GM19397 (cell line): ENCODE results near the gene PLIN1.

ENCODE experiments used
- ATAC-seq: cut with Tn5 transposase; IDR thresholded peaks from one replicate; pipeline ENCODE4 v1.9.1; 2021; ENCODE audit warnings: mild to moderate bottlenecking, moderate library complexity; ENCODE audit not compliant: unreplicated experiment

PLIN1 gene

DNA sequence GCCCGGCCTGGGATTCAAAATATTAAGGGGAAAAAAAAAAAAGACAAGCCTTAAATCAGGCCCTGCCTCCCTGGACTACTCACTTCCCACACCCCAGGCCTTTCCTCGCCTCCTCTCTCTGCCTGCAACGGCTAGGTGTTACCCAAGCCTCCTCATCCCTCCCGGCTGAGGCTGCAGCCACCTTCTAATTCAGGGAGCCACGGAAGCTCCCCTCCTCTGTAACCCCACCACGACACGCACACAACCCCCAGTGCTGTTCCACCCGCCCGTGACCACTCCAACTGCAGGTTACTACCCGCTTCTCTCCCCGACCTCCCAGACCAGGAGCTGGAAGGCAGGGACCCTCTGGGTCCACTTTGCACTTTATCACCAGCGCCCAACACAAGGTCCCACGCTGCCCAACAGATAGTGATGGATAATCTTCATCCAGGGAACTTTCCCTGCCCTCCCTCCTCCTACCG is 24.8 kb downstream of the PLIN1 start:
- ATAC-seq, result no peak

GRCh38 chr15:89653578-89653977 is 25.6 kb downstream of the PLIN1 start:
- ATAC-seq, result no peak

GRCh38 chr15:89652666-89653065 is 26.5 kb downstream of the PLIN1 start:
- ATAC-seq, result no peak

- ATAC-seq, result no peak
Measured at GRCh38 chr15:89652131-89652530, 27.0 kb downstream of the PLIN1 start.

DNA sequence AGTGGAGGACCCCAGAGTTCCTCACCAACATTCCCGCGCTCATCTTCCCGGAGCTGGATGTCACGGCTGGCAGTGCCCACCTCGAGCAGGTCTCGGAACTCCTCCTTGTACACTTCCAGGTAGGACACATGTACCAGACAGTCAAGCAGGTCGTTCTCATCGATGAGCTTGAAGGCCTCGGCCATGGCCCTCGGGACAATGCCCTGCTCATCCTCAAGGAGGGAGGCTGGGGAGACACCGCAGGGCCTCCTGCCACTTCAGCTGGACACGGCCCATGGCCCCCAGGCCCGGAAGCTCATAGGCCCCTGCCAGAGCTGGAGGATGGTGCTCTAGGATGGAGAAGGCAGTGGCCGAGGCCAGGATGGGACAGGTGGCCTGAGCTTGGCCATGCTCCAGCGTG is 29.5 kb downstream of the PLIN1 start:
- ATAC-seq, result no peak

GRCh38 chr15:89649013-89649625 is 30.0 kb downstream of the PLIN1 start:
- no peak for ATAC-seq

DNA sequence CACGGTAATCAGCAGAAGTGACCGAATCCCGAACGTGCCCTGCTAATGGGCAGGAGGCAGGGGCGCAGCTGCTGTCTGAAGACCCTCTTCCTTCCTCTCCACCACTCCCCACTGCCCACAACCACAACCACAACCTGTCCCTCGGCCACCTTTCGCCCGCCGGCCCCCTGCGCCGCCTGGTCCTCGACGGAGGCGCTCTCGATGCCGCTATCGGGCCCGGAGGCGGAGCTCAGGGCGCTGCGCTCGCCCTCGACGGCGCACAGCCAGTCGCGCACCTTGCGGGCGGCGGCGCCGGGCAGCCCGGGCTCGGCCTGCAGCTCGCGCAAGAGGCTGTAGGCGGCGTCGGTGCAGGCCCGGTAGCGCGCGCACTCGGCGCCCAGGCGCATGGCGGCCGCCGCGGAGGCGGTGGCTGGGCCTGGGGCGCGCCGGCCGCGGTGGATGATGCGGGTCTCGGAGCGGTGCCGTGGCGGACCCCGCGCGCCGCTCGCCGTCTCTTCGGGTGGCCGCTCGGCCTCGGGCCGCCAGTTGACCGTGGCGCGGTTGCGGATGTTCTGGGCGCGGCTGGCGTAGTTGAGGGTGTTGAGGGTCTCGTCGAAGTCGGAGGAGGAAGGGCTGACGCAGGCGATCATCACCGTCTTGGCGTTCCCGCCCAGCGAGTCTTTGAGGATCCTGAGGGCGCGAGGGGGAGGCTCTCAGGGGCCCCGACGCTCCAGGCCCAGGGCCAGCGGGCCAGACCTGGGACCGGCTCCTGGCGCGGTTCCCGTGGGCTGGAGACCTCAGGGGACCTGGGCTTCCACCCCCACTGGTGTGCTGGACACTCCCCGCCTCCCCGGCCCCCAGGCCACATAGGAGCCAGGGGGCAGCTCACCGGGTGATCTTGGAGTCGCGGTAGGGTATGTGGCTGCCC is 30.8 kb downstream of the PLIN1 start:
- no peak for ATAC-seq

- ATAC-seq, result no peak
Measured at GRCh38 chr15:89647191-89647851, 31.8 kb downstream of the PLIN1 start.

DNA sequence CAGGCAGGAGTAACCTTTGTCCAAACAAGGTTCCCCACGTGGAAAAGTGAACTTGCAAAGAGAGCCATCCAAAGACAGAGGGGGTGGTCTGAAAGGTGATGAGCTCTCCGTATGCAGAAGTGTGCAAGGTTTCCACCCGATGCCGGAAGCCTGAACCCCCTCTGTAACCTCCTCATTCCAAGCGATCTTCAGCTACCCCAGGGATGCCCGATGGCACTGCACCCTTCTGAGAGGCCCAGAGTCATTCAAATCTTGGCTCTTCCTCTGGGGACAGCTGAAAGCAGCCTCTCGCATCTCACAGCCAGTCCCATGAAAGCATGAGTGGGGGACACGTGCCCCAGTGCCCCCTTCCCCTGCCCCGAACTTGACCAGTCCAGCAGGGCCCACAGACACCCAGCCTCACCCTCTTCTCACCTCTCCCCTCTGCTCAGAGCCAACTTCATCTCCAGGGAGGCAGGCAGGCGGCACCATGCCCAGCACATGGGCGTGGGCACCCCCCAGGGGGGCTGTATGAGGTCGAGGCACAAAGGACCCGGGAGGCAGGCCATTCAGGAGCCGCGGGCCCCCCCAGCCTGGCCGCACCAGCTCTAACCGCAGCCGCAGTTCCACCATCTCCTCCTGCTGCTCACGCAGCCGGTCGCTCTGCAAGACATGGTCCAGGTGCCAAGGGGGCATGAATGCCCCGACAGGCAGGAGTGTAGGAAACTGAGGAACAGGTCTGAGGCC is 32.6 kb downstream of the PLIN1 start:
- no peak for ATAC-seq

GRCh38 chr15:89645680-89646079 is 33.5 kb downstream of the PLIN1 start:
- ATAC-seq, result no peak

- ATAC-seq, result no peak
Measured at GRCh38 chr15:89642106-89642505, 37.1 kb downstream of the PLIN1 start.

- ATAC-seq, result no peak
Measured at GRCh38 chr15:89641053-89641452, 38.1 kb downstream of the PLIN1 start.

- ATAC-seq, result no peak
Measured at GRCh38 chr15:89640245-89640644, 38.9 kb downstream of the PLIN1 start.

DNA sequence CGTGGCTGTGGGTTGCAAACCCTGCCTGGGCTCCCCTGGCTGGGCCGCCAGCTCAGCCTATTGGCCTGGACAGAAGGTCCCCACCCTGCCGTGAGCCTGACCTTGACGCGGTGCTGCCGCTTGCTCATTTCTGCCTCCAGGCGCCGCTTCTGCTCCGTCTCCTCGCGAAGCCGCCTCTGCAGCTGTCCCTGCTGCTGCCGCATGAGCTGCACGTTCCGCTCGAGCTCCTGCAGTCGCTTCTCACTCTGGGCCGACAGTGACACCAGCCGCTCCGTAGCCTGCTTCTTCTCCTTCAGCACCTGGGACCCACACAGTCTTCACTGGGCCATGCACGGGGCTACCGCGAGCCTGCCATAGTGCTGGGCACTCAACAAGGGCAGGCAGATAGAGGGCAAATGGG is 45.6 kb downstream of the PLIN1 start:
- ATAC-seq, result no peak

DNA sequence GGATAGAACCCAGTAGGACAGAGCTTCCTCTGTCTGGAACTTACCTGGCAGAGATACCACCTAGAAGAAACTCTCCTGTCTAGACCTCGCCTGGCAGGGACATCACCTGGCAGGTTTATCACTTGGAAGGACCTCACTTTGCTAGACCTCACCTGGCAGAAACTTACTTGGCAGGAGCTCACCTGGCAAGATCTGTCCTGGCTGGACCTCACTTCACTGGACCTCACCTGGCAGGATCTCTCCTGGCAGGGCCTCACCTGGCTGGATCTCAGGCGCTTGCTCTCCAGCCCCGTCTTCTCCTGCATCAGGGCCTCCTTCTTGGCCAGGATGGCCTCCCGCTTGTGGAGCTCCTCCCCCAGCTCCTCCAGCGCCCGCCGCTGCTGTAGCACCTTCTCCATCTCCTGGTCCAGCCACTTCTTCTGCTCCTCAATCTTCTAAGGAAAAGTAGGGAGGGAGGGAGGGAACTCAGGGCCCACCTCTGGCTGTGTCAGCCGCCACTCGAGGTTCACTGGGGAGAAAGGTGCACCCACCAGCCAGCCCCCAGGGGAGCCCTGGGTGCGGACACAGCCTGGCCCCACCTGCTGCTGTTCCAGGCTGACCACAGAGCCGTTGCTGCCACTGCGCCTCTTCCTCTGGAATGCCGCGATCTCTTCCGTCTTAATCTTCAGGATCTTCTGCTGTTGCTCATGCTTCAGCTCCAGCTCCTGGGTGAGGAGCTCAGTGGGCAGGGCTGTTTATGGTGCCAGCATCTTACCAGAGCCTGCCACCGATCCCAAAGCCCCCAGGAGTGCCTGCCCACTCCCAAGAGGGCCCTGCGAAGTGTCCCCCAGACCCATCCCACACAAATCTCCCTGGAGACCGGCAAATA is 46.4 kb downstream of the PLIN1 start:
- ATAC-seq, result no peak

GRCh38 chr15:89631902-89632264 is 47.3 kb downstream of the PLIN1 start:
- no peak for ATAC-seq

GRCh38 chr15:89630974-89631901 is 47.9 kb downstream of the PLIN1 start:
- ATAC-seq, result no peak

GRCh38 chr15:89630260-89630659 is 48.9 kb downstream of the PLIN1 start:
- no peak for ATAC-seq

GRCh38 chr15:89629829-89630228 is 49.3 kb downstream of the PLIN1 start:
- ATAC-seq, result no peak
